Measurements from ENCODE around the gene CCNYL1. TPM values are rescaled to one million over a fixed set of nuclear protein-coding genes. Genes with fewer than 3 reads are reported as not detected.
A peak's percentile ranks its signal among the peaks of the same experiment; 100 is the strongest.

CCNYL1 gene
- total RNA-seq = 12.2 and 13.5 TPM in 2 replicates

DNA sequence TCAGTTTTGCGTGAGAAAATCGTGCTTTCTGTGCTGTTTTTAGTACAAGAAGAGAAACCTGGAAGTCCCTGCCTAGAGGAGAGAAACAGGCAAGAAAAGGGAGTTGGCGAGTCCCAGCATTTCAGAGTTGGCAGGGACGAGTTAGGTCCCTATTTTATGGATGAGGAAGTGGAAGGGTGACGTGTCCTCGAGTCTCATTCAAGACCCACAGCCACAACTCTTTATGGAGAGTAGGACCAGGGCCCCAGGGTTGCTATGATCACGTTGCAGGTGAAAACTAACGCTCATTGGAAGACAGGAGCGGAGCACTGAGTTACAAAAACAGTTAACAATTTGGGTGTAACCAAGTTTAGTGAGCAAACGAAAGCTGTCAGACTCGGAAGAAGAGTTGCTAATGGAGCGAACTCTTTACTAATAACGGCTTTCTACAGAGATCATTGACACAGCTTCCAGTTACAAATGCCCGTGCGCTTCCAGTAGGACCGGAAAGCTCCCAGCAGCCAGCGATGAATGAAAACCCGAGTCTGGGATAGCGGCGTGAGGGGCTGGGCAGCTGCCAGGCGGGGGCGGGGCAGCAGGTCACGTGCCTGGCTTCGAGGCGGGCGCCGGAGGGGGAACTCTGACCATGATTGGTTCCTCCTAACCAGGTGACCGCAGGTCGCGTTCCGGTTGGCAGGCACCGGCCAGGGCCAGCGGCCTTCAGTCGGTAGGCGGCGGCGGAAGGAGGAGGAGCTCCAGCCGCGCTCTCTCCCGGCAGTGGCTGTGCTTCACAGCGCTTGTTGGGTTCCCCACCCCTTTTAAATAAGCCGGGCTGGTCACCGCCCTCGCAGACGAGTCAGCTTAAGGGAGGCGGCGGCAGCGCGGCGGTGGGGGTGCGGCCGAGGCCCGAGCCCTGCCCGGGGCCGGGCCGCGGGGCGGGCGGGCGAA is at the start of gene CCNYL1:
TSS of gene CCNYL1 (plus strand) at position 827 of the 927 bp plus-strand sequence. CDS start 257 bp downstream, outside the sequence.
- peak; percentile 95 for ATAC-seq (ENCODE audit: low read depth)
- Mint-ChIP-seq H3K9me3 (no peaks in the 10 kb centered on the region), H3K36me3 (ENCODE audit: low read depth) (peaks cover 7% of the 10 kb centered on the region), H3K4me3 (peak within 1 kb of the TSS; percentile 95), H3K27me3 (no peaks in the 10 kb centered on the region), H3K4me1 (peaks cover 23% of the 10 kb centered on the region), H3K27ac (peak within 1 kb of the TSS; percentile 85)
- ChIA-PET POLR2A (interaction anchor here (0.6 to 3.3 kb wide), 25 partner anchors 9 to 946 kb away, joined by 3 to 85 read pairs (median 4); partner anchors contain the start of genes CREB1, FASTKD2, FZD5 and KLF7), CTCF (interaction anchor here (0.9 to 2.2 kb wide), 5 partner anchors 16 to 85 kb away, joined by 3 to 22 read pairs (median 5); partner anchors contain the start of genes FZD5 and METTL21A)
- TF ChIP-seq, protein P1, sequence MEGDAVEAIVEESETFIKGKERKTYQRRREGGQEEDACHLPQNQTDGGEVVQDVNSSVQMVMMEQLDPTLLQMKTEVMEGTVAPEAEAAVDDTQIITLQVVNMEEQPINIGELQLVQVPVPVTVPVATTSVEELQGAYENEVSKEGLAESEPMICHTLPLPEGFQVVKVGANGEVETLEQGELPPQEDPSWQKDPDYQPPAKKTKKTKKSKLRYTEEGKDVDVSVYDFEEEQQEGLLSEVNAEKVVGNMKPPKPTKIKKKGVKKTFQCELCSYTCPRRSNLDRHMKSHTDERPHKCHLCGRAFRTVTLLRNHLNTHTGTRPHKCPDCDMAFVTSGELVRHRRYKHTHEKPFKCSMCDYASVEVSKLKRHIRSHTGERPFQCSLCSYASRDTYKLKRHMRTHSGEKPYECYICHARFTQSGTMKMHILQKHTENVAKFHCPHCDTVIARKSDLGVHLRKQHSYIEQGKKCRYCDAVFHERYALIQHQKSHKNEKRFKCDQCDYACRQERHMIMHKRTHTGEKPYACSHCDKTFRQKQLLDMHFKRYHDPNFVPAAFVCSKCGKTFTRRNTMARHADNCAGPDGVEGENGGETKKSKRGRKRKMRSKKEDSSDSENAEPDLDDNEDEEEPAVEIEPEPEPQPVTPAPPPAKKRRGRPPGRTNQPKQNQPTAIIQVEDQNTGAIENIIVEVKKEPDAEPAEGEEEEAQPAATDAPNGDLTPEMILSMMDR (IDR thresholded peaks at IDR 0.05) = no peak
- DNase-seq = peak; percentile 92
- intact Hi-C loops (cut with micrococcal nuclease) = loop anchor here (1.0 to 5.0 kb wide), 10 partner anchors 49 to 1625 kb away; partner anchors contain the start of genes CREB1, EEF1B2, FASTKD2 and IDH1

DNA sequence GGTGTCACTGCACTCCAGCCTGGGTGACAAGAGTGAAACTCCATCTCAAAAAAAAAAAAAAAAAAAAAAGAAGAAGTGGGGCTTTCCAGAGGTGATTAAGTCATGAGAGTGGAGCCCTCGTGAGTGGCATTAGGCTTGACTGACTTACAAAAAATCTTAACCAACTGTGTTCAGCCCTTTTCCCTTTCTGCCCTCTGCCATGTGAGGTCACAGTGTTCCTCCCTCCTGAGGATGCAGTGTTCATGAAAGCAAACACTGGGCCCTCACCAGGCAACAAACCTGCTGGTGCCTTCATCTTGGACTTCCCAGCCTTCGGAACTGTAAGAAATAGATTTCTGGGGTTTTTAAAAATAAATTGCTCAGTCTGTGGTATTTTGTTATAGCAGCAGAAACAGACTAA is 49.2 kb upstream of the CCNYL1 start:
- POLR2A ChIA-PET = interaction anchor here (2.6 kb wide), 1 partner anchor 36 kb away, joined by 9 read pairs; the partner anchor contains the start of gene METTL21A
- DNase-seq = peak; percentile 33
- peak; percentile 97 for ATAC-seq (ENCODE audit: low read depth)

DNA sequence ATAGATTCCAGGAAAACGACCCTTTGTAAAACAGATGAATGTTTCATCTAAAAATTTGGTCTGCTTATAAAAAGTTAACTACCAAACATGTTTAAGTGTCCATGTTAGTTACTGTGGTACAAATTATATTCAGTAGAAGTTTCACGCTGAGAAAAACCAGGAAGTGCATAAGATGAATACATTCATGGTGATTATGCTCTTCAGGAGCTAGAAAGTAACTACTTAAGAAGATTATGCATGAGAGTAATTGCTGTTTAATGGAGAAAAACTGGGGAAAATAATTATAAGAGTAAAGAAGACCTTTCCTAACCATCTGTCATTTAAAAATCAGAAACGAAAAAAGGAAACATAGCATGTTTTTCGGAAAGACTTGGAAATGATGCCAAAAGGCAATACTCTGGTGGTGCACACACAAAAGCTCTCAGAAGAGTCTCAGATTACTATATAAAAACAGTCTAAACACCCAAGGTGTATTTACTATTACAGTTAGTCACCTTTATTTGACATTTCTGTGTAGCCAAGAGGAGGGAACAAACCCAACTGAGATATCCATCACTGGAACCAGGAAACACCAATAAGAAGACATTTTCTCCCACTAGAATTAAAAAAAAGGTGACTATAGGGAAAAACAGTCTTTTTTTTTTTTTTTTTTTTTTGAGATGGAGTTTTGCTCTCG is 47.4 kb upstream of the CCNYL1 start:
- peaks cover 61% of the 10 kb centered on the region for H3K4me1 Mint-ChIP-seq
- TF ChIP-seq, protein P1 (IDR thresholded peaks at IDR 0.05) = no peak
- ChIA-PET POLR2A (interaction anchor here (1.2 to 2.6 kb wide), 2 partner anchors 38 to 47 kb away, joined by 6 to 9 read pairs; partner anchors contain the start of genes CCNYL1 and METTL21A), CTCF (interaction anchor here (1.1 kb wide), 1 partner anchor 28 kb away, joined by 3 read pairs; no protein-coding TSS in a partner anchor)
- DNase-seq = no peak
- H3K27ac Mint-ChIP-seq = peak overlapping the region; percentile 77
- H3K27me3 Mint-ChIP-seq = no peaks in the 10 kb centered on the region
- no peaks in the 10 kb centered on the region for H3K9me3 Mint-ChIP-seq
- H3K36me3 Mint-ChIP-seq (ENCODE audit: low read depth) = peaks cover 9% of the 10 kb centered on the region
- ATAC-seq (ENCODE audit: low read depth) = no peak
- intact Hi-C loops (cut with micrococcal nuclease) = loop anchor here (2.0 kb wide), 1 partner anchor 105 kb away; the partner anchor contains the start of gene FZD5
- H3K4me3 Mint-ChIP-seq = peak overlapping the region; percentile 60

More for the DNA sequence above, 49.2 kb upstream of the CCNYL1 start:
- H3K36me3 Mint-ChIP-seq (ENCODE audit: low read depth) = peaks cover 6% of the 10 kb centered on the region
- peak overlapping the region; percentile 97 for H3K27ac Mint-ChIP-seq
- peaks cover 59% of the 10 kb centered on the region for H3K4me1 Mint-ChIP-seq
- CTCF ChIA-PET = no interaction called here
- peak overlapping the region; percentile 78 for H3K4me3 Mint-ChIP-seq
- TF ChIP-seq, protein P1 (IDR thresholded peaks at IDR 0.05) = no peak
- intact Hi-C loops (cut with micrococcal nuclease) = loop anchor here (1.0 to 2.0 kb wide), 5 partner anchors 37 to 496 kb away; partner anchors contain the start of genes CCNYL1, CREB1, FZD5 and METTL21A
- H3K9me3 Mint-ChIP-seq = no peaks in the 10 kb centered on the region
- no peaks in the 10 kb centered on the region for H3K27me3 Mint-ChIP-seq

DNA sequence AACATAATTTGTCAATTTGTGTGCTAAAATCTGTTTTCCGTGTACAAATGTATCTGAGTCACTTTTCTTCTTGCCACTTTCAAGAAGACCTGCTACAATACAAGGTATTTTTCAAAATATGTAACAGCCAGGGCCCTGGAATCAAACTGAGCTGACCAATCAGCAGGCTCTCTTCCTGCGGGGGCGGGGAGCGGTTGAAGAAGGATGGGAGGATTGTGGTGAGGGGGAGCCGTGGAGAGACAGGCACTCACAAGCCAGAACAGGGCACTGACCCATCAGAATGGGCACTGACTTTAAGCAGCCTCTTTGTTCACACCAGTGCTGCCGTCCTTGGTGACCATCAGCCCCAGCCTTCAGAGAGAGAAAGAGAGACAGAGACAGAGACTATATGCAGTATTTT is 40.6 kb upstream of the CCNYL1 start:
- POLR2A ChIA-PET = no interaction called here
- ATAC-seq (ENCODE audit: low read depth) (no peak), DNase-seq (no peak)
- H3K9me3 Mint-ChIP-seq = no peaks in the 10 kb centered on the region
- CTCF ChIA-PET = no interaction called here
- TF ChIP-seq, protein P1 (IDR thresholded peaks at IDR 0.05) = no peak
- no peak overlapping the region for H3K4me3 Mint-ChIP-seq
- H3K27ac Mint-ChIP-seq = peak overlapping the region; percentile 24
- no peaks in the 10 kb centered on the region for H3K27me3 Mint-ChIP-seq
- peaks cover 17% of the 10 kb centered on the region for H3K36me3 Mint-ChIP-seq (ENCODE audit: low read depth)
- peaks cover 18% of the 10 kb centered on the region for H3K4me1 Mint-ChIP-seq
- intact Hi-C loops (cut with micrococcal nuclease) = no loop called here

All from activated B cell treated with CpG ODN at 0.5 μM for 24 hours (primary cell).